Skeletal muscle satellite cell (primary cell): ENCODE data around the gene SELE.
A peak's percentile ranks its signal among the peaks of the same experiment; 100 is the strongest.

Source experiments
- H3K27me3 ChIP-seq: 2 replicates; pipeline ENCODE4 v1.7.0; 2013; ENCODE audit warnings: low read length; ENCODE audit not compliant: control insufficient read depth, insufficient read depth
- H3K36me3 ChIP-seq: 2 replicates; pipeline ENCODE4 v1.7.0; 2013; ENCODE audit warnings: mild to moderate bottlenecking, control low read depth, low read length; ENCODE audit not compliant: insufficient read depth
- H3K4me1 ChIP-seq: 2 replicates; pipeline ENCODE4 v1.7.0; 2013; ENCODE audit warnings: low read length; ENCODE audit not compliant: control insufficient read depth, insufficient read depth
- H3K4me2 ChIP-seq: 2 replicates; pipeline ENCODE4 v1.7.0; 2013; ENCODE audit warnings: mild to moderate bottlenecking, low read length
- H3K4me3 ChIP-seq: 2 replicates; pipeline ENCODE4 v1.7.0; 2013; ENCODE audit warnings: low read length
- H3K9ac ChIP-seq: 2 replicates; pipeline ENCODE4 v1.7.0; 2013; ENCODE audit warnings: mild to moderate bottlenecking, low read depth, low read length, moderate library complexity
- H3K9me3 ChIP-seq: replicated peaks from 2 replicates; pipeline ENCODE4 v1.7.0; 2013; ENCODE audit warnings: mild to moderate bottlenecking, control low read depth, low read length

SELE gene

GRCh38 chr1:169746550-169746949 lies 12.7 kb upstream of the SELE start:
- Histone ChIP-seq H3K9ac (no peak overlapping the region), H3K4me3 (no peak overlapping the region), H3K27me3 (peaks cover 9% of the 10 kb centered on the region), H3K36me3 (no peaks in the 10 kb centered on the region), H3K4me1 (peaks cover 6% of the 10 kb centered on the region), H3K4me2 (no peak overlapping the region), H3K9me3 (no peaks in the 10 kb centered on the region)

- peaks cover 10% of the 10 kb centered on the region for H3K4me1 ChIP-seq
- no peak overlapping the region for H3K4me2 ChIP-seq
These were observed 11.4 kb upstream of the SELE start for GRCh38 chr1:169745015-169745861.

GRCh38 chr1:169741666-169742394 lies 8.0 kb upstream of the SELE start:
- peaks cover 26% of the 10 kb centered on the region for H3K27me3 ChIP-seq
- H3K9me3 ChIP-seq: no peaks in the 10 kb centered on the region
- no peaks in the 10 kb centered on the region for H3K36me3 ChIP-seq
- H3K4me2 ChIP-seq: peak overlapping the region; percentile 28
- H3K9ac ChIP-seq: no peak overlapping the region
- no peak overlapping the region for H3K4me3 ChIP-seq
- H3K4me1 ChIP-seq: peaks cover 10% of the 10 kb centered on the region

More at GRCh38 chr1:169745015-169745861, 11.4 kb upstream of the SELE start:
- no peak overlapping the region for H3K9ac ChIP-seq
- H3K9me3 ChIP-seq: no peaks in the 10 kb centered on the region
- H3K36me3 ChIP-seq: no peaks in the 10 kb centered on the region
- no peak overlapping the region for H3K4me3 ChIP-seq
- H3K27me3 ChIP-seq: peaks cover 10% of the 10 kb centered on the region

GRCh38 chr1:169739980-169740379 lies 6.1 kb upstream of the SELE start:
- peaks cover 17% of the 10 kb centered on the region for H3K27me3 ChIP-seq
- peaks cover 10% of the 10 kb centered on the region for H3K4me1 ChIP-seq
- no peaks in the 10 kb centered on the region for H3K36me3 ChIP-seq
- H3K9me3 ChIP-seq: no peaks in the 10 kb centered on the region
- no peak overlapping the region for H3K4me3 ChIP-seq
- no peak overlapping the region for H3K4me2 ChIP-seq
- no peak overlapping the region for H3K9ac ChIP-seq

GRCh38 chr1:169731446-169731845 lies 2.4 kb downstream of the SELE start:
- no peak overlapping the region for H3K4me2 ChIP-seq
- no peaks in the 10 kb centered on the region for H3K9me3 ChIP-seq
- no peak overlapping the region for H3K9ac ChIP-seq
- H3K4me1 ChIP-seq: no peaks in the 10 kb centered on the region
- H3K27me3 ChIP-seq: peaks cover 24% of the 10 kb centered on the region
- no peaks in the 10 kb centered on the region for H3K36me3 ChIP-seq
- H3K4me3 ChIP-seq: no peak overlapping the region

- no peak overlapping the region for H3K9ac ChIP-seq
- no peak overlapping the region for H3K4me3 ChIP-seq
- H3K36me3 ChIP-seq: no peaks in the 10 kb centered on the region
- H3K4me2 ChIP-seq: no peak overlapping the region
- peaks cover 24% of the 10 kb centered on the region for H3K27me3 ChIP-seq
- H3K4me1 ChIP-seq: no peaks in the 10 kb centered on the region
- H3K9me3 ChIP-seq: no peaks in the 10 kb centered on the region
These were observed 3.9 kb downstream of the SELE start for GRCh38 chr1:169729991-169730390.

GRCh38 chr1:169727307-169727706 lies 6.6 kb downstream of the SELE start:
- Histone ChIP-seq H3K4me2 (no peak overlapping the region), H3K9ac (no peak overlapping the region), H3K27me3 (peaks cover 20% of the 10 kb centered on the region), H3K36me3 (no peaks in the 10 kb centered on the region), H3K4me3 (no peak overlapping the region), H3K9me3 (no peaks in the 10 kb centered on the region), H3K4me1 (no peaks in the 10 kb centered on the region)

GRCh38 chr1:169726851-169727250 lies 7.0 kb downstream of the SELE start:
- Histone ChIP-seq H3K27me3 (peaks cover 20% of the 10 kb centered on the region), H3K36me3 (no peaks in the 10 kb centered on the region), H3K4me2 (no peak overlapping the region), H3K9ac (no peak overlapping the region), H3K4me3 (no peak overlapping the region), H3K4me1 (no peaks in the 10 kb centered on the region), H3K9me3 (no peaks in the 10 kb centered on the region)

GRCh38 chr1:169725930-169726329 lies 7.9 kb downstream of the SELE start:
- H3K27me3 ChIP-seq: peaks cover 16% of the 10 kb centered on the region
- no peak overlapping the region for H3K4me2 ChIP-seq
- no peak overlapping the region for H3K9ac ChIP-seq
- no peak overlapping the region for H3K4me3 ChIP-seq
- no peaks in the 10 kb centered on the region for H3K9me3 ChIP-seq
- H3K36me3 ChIP-seq: no peaks in the 10 kb centered on the region
- no peaks in the 10 kb centered on the region for H3K4me1 ChIP-seq

- Histone ChIP-seq H3K9me3 (no peaks in the 10 kb centered on the region), H3K9ac (no peak overlapping the region), H3K27me3 (peaks cover 8% of the 10 kb centered on the region), H3K4me3 (no peak overlapping the region), H3K36me3 (no peaks in the 10 kb centered on the region), H3K4me1 (no peaks in the 10 kb centered on the region), H3K4me2 (no peak overlapping the region)
These were observed 9.7 kb downstream of the SELE start for GRCh38 chr1:169724168-169724567.

- H3K4me1 ChIP-seq: no peaks in the 10 kb centered on the region
- no peak overlapping the region for H3K4me3 ChIP-seq
- no peak overlapping the region for H3K4me2 ChIP-seq
- H3K9ac ChIP-seq: no peak overlapping the region
- H3K9me3 ChIP-seq: no peaks in the 10 kb centered on the region
- H3K36me3 ChIP-seq: no peaks in the 10 kb centered on the region
- peaks cover 4% of the 10 kb centered on the region for H3K27me3 ChIP-seq
These were observed 10.1 kb downstream of the SELE start for GRCh38 chr1:169723763-169724162.
